Aorta (tissue), 5 donors: ENCODE data around the gene XYLT2. TPM values are rescaled to one million over a fixed set of nuclear protein-coding genes. Genes with fewer than 3 reads are reported as not detected.
A peak's percentile ranks its signal among the peaks of the same experiment; 100 is the strongest.

Experiments
- ATAC-seq: fragments of 200-7000 bp; cut with Tn5 transposase; one replicate; pipeline ENCODE4 v1.9.1; 2022; ENCODE audit warnings: moderate library complexity; ENCODE audit not compliant: low FRiP score
- DNase-seq, 2 donors: peaks; one replicate each; pipeline ENCODE4 v3.0.0-alpha.2; 2020
- H3K27ac ChIP-seq, 2 donors: one replicate each; pipeline ENCODE4 v1.5.1; 2013; ENCODE audit warnings: low read length in 2 of 2, mild to moderate bottlenecking in 2 of 2, moderate library complexity in 2 of 2, control low read depth in 1 of 2, inconsistent platforms in 1 of 2, low read depth in 1 of 2
- H3K27me3 ChIP-seq, 2 donors: one replicate each; pipeline ENCODE4 v1.6.1; 2013; ENCODE audit warnings: control low read depth in 1 of 2, low read length in 1 of 2, mild to moderate bottlenecking in 1 of 2, moderate library complexity in 1 of 2; ENCODE audit not compliant: insufficient read depth in 2 of 2, control insufficient read depth in 1 of 2
- H3K36me3 ChIP-seq, 2 donors: one replicate each; pipeline ENCODE4 v1.6.1; 2013; ENCODE audit warnings: control low read depth in 1 of 2, low read length in 1 of 2, mild to moderate bottlenecking in 1 of 2; ENCODE audit not compliant: insufficient read depth in 2 of 2, control insufficient read depth in 1 of 2
- H3K4me1 ChIP-seq, 2 donors: one replicate each; pipeline ENCODE4 v1.6.1; 2013; ENCODE audit warnings: low read length in 2 of 2, control low read depth in 1 of 2, mild to moderate bottlenecking in 1 of 2, moderate library complexity in 1 of 2; ENCODE audit not compliant: insufficient read depth in 2 of 2, control insufficient read depth in 1 of 2
- H3K4me3 ChIP-seq, 2 donors: one replicate each; pipeline ENCODE4 v1.5.1; 2013; ENCODE audit warnings: low read length in 2 of 2, control low read depth in 1 of 2, mild to moderate bottlenecking in 1 of 2
- H3K9me3 ChIP-seq: one replicate; pipeline ENCODE4 v1.6.1; 2013; ENCODE audit warnings: mild to moderate bottlenecking, low read length; ENCODE audit not compliant: control insufficient read depth
- WGBS, 2 donors: extraction: QIAGEN DNeasy Blood & Tissue Kit; methylation state at CpG; one replicate each; pipeline ENCODE4 v1.1.7; 2013; 5-methylcytosine and 5-hydroxymethylcytosine counted together
- intact Hi-C, 2 donors: fragments of 100-400 bp; cut with DNase I; formaldehyde crosslinking; loops; one replicate each; pipeline versions ENCODE4 v1.14.2 to v1.15.0; 2022
- polyA plus RNA-seq, 2 donors: library from polyadenylated mRNA; stranded (reverse); fragments of 200-250 nt; gene quantifications; one replicate each; pipeline ENCODE4 v1.2.3, GENCODE V29; 2013
- total RNA-seq, 2 donors: library from RNA; stranded (reverse); fragmentation: NEBNext Ultra II Directional; extraction: Animal tissue kit (Norgen Biotek cat#: 25700); gene quantifications; one replicate each; pipeline ENCODE4 v1.2.1, GENCODE V29; 2021
- donor health status: healthy with polysubstance abuse.
- donor health status: Bipolar disorder and iron deficiency.
- donor health status: DM: no; HTN: no; CAD: no.
- donor health status: DM: no; HTN: no; CAD: no.
- donor health status: DM: yes; HTN: yes; CAD: no.

XYLT2 gene
- total and polyA plus RNA-seq, 4 donors = 4.0 to 22.2 (median 17.8) TPM

GRCh38 chr17:50352072-50352692 lies 6.3 kb downstream of the XYLT2 start:
- H3K36me3 ChIP-seq = peaks cover 0 to 6% of the 10 kb centered on the region in 2 donors
- peak in 1 of 2 donors; percentile 63 for DNase-seq

GRCh38 chr17:50352693-50353599 lies 7.0 kb downstream of the XYLT2 start:
- DNase-seq = peak in 1 of 2 donors; percentile 47
- 89 to 92% methylated on average over 21 of the region's 21 CpGs for WGBS, 2 donors
- H3K27ac ChIP-seq = no peak overlapping the region
- no peak overlapping the region for H3K4me3 ChIP-seq
- intact Hi-C loops = no loop called here
- H3K36me3 ChIP-seq = peaks cover 0 to 6% of the 10 kb centered on the region in 2 donors
- no peaks in the 10 kb centered on the region for H3K9me3 ChIP-seq
- ATAC-seq = no peak
- no peaks in the 10 kb centered on the region for H3K27me3 ChIP-seq
- no peaks in the 10 kb centered on the region for H3K4me1 ChIP-seq

More at GRCh38 chr17:50352072-50352692, 6.3 kb downstream of the XYLT2 start:
- WGBS, 2 donors = 71 to 75% methylated on average over 6 of the region's 6 CpGs
- no peaks in the 10 kb centered on the region for H3K4me1 ChIP-seq
- H3K27me3 ChIP-seq = no peaks in the 10 kb centered on the region
- intact Hi-C loops = no loop called here
- no peaks in the 10 kb centered on the region for H3K9me3 ChIP-seq
- H3K4me3 ChIP-seq = no peak overlapping the region
- ATAC-seq = no peak
- no peak overlapping the region for H3K27ac ChIP-seq

DNA sequence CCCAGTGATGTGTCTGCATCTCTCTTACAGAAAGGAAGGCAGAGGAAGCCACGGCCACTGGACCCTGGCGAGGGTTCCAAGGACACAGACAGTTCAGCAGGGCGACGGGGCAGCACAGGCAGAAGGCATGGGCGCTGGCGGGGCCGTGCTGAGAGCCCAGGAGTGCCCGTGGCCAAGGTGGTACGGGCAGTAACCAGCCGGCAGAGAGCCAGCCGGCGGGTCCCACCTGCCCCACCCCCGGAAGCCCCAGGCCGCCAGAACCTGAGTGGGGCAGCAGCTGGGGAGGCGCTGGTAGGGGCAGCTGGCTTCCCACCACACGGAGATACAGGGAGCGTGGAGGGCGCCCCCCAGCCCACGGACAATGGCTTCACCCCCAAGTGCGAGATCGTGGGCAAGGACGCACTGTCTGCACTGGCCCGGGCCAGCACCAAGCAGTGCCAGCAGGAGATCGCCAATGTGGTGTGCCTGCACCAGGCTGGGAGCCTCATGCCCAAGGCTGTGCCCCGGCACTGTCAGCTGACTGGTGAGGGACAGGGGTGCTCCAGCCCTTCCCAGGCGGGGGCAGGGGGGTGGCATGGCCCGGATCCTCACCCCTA lies 7.8 kb downstream of the XYLT2 start:
- ATAC-seq = no peak
- 90 to 91% methylated on average over 26 to 27 of the region's 27 CpGs for WGBS, 2 donors
- intact Hi-C loops = no loop called here

DNA sequence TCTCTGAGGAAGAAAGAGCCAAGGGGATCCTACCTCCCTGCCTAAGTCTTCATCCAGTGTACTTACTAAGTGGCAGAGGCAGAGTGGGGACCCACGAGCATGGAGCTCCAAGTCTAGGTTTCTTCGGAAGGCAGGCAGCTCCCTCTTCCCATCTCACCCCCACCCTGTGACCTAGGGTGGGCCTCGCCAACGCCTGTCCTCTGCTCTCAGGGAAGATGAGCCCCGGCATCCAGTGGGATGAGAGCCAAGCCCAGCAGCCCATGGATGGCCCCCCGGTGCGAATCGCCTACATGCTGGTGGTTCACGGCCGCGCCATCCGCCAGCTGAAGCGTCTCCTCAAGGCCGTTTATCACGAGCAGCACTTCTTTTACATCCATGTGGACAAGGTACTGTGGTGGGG lies 8.3 kb downstream of the XYLT2 start:
- DNase-seq = peak in 1 of 2 donors; percentile 64
- Histone ChIP-seq H3K27ac (no peak overlapping the region), H3K27me3 (no peaks in the 10 kb centered on the region), H3K4me3 (no peak overlapping the region), H3K4me1 (no peaks in the 10 kb centered on the region), H3K9me3 (no peaks in the 10 kb centered on the region), H3K36me3 (peaks cover 0 to 6% of the 10 kb centered on the region in 2 donors)
- ATAC-seq = no peak
- intact Hi-C loops = no loop called here
- 92% methylated on average over 15 of the region's 15 CpGs for WGBS, 2 donors

More for the DNA sequence above, 7.8 kb downstream of the XYLT2 start:
- Histone ChIP-seq H3K36me3 (peaks cover 0 to 6% of the 10 kb centered on the region in 2 donors), H3K27me3 (no peaks in the 10 kb centered on the region), H3K27ac (no peak overlapping the region), H3K4me3 (no peak overlapping the region), H3K4me1 (no peaks in the 10 kb centered on the region), H3K9me3 (no peaks in the 10 kb centered on the region)
- DNase-seq = peak in 1 of 2 donors; percentile 73

GRCh38 chr17:50354776-50355175 lies 8.8 kb downstream of the XYLT2 start:
- intact Hi-C loops = no loop called here
- H3K9me3 ChIP-seq = no peaks in the 10 kb centered on the region
- 90 to 92% methylated on average over 13 of the region's 13 CpGs for WGBS, 2 donors
- H3K4me3 ChIP-seq = no peak overlapping the region
- H3K4me1 ChIP-seq = no peaks in the 10 kb centered on the region
- DNase-seq = peak in 1 of 2 donors; percentile 69
- no peaks in the 10 kb centered on the region for H3K27me3 ChIP-seq
- H3K27ac ChIP-seq = no peak overlapping the region
- ATAC-seq = no peak
- H3K36me3 ChIP-seq = peaks cover 0 to 6% of the 10 kb centered on the region in 2 donors

DNA sequence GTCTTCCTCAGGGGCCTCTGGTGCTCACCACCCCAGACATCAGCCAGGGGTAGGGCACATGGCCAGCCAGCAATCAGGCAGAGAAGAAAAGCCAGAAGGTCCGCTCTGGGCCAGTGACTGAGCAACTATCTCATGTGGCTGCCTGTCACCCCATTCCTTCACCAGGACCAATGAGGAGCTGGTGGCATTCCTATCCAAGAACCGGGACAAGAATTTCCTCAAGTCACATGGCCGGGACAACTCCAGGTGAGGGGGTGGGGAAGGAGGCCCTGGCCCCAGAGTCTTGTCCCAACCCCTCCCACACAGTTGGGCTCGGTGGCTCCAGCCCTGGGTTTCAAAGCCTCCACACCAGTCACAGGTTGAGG lies 9.4 kb downstream of the XYLT2 start:
- Histone ChIP-seq H3K4me1 (no peaks in the 10 kb centered on the region), H3K27me3 (no peaks in the 10 kb centered on the region), H3K36me3 (peaks cover 0 to 6% of the 10 kb centered on the region in 2 donors), H3K9me3 (no peaks in the 10 kb centered on the region), H3K27ac (no peak overlapping the region), H3K4me3 (no peak overlapping the region)
- intact Hi-C loops = no loop called here
- DNase-seq (peak in 1 of 2 donors; percentile 55), ATAC-seq (no peak)
- 66 to 79% methylated on average over 4 of the region's 4 CpGs for WGBS, 2 donors

GRCh38 chr17:50355701-50356341 lies 9.9 kb downstream of the XYLT2 start:
- no peak for ATAC-seq
- 89 to 91% methylated on average over 20 of the region's 20 CpGs for WGBS, 2 donors
- peaks cover 0 to 6% of the 10 kb centered on the region in 2 donors for H3K36me3 ChIP-seq
- no peaks in the 10 kb centered on the region for H3K4me1 ChIP-seq
- peak in 1 of 2 donors; percentile 72 for DNase-seq
- no peak overlapping the region for H3K27ac ChIP-seq
- no peak overlapping the region for H3K4me3 ChIP-seq
- no peaks in the 10 kb centered on the region for H3K9me3 ChIP-seq
- no peaks in the 10 kb centered on the region for H3K27me3 ChIP-seq
- intact Hi-C loops = no loop called here

- intact Hi-C loops = no loop called here
- Histone ChIP-seq H3K27ac (no peak overlapping the region), H3K36me3 (peaks cover 0 to 6% of the 10 kb centered on the region in 2 donors), H3K9me3 (no peaks in the 10 kb centered on the region), H3K27me3 (no peaks in the 10 kb centered on the region), H3K4me1 (no peaks in the 10 kb centered on the region), H3K4me3 (no peak overlapping the region)
- DNase-seq (peak in 1 of 2 donors; percentile 76), ATAC-seq (no peak)
- WGBS, 2 donors = 91% methylated on average over 11 to 12 of the region's 12 CpGs
These were observed 10.5 kb downstream of the XYLT2 start for GRCh38 chr17:50356418-50356817.
